ENCODE data around the gene UBE2H. TPM values are rescaled to one million over a fixed set of nuclear protein-coding genes. Genes with fewer than 3 reads are reported as not detected.
"Not testable (repeated sequence)": the region's sequence is repeated elsewhere in the genome, so short reads cannot be mapped to it uniquely, and the experiment has no call there.

The UBE2H gene
- polyA plus RNA-seq, 4 donors, result 112 to 140 (median 128) TPM

DNA sequence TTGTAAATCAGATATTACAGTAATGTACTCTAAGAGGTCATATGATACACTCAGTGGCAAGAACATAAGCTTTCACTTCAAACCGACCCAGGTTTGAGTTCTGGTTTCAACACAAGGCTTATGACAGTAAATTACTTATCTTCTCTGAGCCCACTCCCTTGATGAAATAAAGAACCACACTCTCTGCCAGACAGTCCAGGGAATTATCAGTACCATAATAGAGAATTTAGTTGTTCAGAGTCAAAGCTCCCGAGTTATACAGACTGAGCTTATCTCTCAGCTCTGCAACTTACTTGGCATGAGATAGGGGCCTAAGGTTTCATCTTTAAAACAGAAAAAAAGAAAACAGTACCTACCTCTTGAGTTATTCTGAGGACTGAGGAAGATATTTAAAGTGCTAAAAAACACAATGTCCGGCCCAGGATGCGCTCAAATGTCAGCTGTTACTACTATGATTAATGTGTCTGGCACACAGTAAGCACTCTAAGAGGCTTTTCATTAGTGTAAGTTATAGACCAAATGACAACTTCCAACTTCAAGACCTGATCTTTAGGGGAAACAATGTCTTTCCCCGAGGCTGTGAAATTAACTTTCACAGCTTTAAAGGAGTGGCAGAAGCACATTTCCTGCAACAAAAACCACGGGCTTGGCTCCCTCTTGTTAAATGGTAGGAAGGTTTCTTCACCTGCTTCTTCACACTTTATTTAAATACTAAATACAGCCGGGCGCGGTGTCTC, 38.1 kb downstream of the UBE2H start:
- DNase-seq (ENCODE audit: low read depth in 4 of 4, low spot score in 3 of 4), result no peak

GRCh38 chr7:129913428-129913827, 39.3 kb downstream of the UBE2H start:
- DNase-seq (ENCODE audit: low read depth in 4 of 4, low spot score in 3 of 4), result no peak

DNA sequence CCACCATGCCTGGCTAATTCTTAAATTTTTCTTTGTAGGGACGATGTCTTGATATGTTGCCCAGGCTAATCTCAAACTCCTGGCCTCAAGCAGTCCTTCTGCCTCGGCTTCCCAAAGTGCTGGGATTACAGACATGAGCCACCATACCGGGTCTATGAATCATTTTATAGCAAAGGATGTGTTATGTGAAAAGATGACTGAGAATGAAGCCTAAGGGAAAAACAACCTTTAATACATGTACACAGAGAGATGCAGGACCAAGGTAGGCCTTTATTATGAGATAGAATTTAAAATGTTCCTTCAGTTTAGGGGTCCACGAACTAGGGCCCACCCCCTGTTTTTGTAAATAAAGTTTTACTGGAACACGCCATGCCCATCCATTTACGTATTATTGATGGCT, 41.0 kb downstream of the UBE2H start:
- DNase-seq (ENCODE audit: low read depth in 4 of 4, low spot score in 3 of 4), result no peak

- DNase-seq (ENCODE audit: low read depth in 4 of 4, low spot score in 3 of 4), result no peak
Measured at GRCh38 chr7:129909669-129910068, 43.1 kb downstream of the UBE2H start.

DNA sequence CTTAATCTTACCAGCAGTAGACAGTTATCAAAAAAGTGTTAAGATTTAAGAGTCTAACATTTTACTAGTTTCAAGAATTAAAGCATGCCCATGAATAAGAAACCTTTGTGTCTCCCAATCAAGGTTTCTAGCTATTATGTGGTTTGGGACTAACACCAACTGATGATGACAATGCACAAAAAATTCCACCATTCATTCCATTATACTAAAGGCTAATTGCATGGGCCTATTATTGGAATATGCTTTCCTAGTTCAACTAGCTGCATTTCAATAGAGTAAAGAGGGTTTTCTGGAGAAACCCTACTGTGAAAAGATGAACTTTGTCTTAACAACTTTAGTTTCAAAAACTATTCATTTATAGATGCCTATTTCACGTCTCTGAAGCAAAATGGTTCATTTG, 44.6 kb downstream of the UBE2H start:
- no peak for DNase-seq (ENCODE audit: low read depth in 4 of 4, low spot score in 3 of 4)

- DNase-seq (ENCODE audit: low read depth in 4 of 4, low spot score in 3 of 4), result no peak
Measured at GRCh38 chr7:129907122-129907736, 45.5 kb downstream of the UBE2H start.

DNA sequence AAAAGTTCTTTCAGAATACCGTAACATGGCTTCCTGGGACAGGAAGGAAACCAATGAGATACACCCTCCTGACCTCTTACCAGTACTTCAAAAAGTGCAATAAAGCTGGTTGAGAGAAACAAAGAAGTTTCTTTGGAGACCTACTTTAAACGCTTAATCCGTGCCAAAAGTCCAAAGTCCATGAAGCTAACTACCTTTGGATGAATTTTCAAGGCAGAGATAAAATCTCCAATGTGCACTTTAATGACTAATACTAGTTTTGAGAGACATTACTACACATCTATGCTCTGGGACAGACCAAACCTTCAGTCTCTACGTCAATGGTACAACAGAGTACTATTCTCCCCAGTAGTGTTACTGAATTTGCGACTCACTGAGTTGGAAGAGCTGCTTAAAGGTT, 46.1 kb downstream of the UBE2H start:
- DNase-seq (ENCODE audit: low read depth in 4 of 4, low spot score in 3 of 4), result no peak

- DNase-seq (ENCODE audit: low read depth in 4 of 4, low spot score in 3 of 4), result no peak
Measured at GRCh38 chr7:129903935-129904334, 48.8 kb downstream of the UBE2H start.

- DNase-seq (ENCODE audit: low read depth in 4 of 4, low spot score in 3 of 4), result no peak
Measured at GRCh38 chr7:129902788-129903422, 49.9 kb downstream of the UBE2H start.

GRCh38 chr7:129898502-129899160, 54.1 kb downstream of the UBE2H start:
- DNase-seq (ENCODE audit: low read depth in 4 of 4, low spot score in 3 of 4), result no peak

- DNase-seq (ENCODE audit: low read depth in 4 of 4, low spot score in 3 of 4), result no peak
Measured at GRCh38 chr7:129898007-129898406, 54.8 kb downstream of the UBE2H start.

GRCh38 chr7:129896568-129897382, 56.0 kb downstream of the UBE2H start:
- no peak for DNase-seq (ENCODE audit: low read depth in 4 of 4, low spot score in 3 of 4)

DNA sequence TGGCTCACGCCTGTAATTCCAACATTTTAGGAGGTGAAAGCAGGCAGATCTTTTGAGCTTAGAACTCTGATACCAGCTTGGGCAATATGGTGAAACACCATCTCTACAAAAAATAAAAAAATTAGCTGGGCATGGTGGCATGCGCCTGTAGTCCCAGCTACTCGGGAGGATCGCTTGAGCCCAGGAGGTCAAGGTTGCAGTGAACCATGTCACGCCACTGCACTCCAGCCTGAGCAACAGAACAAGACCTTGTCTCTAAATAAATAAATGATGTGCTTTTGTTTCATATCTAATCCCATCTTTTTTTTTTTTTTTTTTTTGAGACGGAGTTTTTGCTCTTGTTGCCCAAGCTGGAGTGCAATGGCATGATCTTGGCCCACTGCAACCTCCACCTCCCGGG, 58.6 kb downstream of the UBE2H start:
- not testable (repeated sequence) for DNase-seq (ENCODE audit: low read depth in 4 of 4, low spot score in 3 of 4)

DNA sequence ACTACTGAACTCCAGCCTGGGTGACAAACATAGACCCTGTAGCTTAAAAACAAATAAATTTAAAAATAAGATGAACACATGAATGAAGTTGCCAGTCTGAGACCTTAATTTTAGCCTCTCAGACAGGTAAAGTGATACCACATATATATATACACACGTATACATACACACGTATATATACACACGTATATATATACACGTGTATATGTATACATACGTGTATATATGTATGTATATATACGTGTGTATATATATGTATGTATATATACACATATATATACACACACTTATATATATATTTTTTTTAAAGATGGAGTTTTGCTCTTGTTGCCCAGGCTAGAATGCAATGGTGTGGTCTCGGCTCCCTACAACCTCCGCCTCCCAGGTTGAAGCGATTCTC, 62.7 kb downstream of the UBE2H start:
- no peak for DNase-seq (ENCODE audit: low read depth in 4 of 4, low spot score in 3 of 4)

GRCh38 chr7:129889133-129889844, 63.5 kb downstream of the UBE2H start:
- no peak for DNase-seq (ENCODE audit: low read depth in 4 of 4, low spot score in 3 of 4)

- no peak for DNase-seq (ENCODE audit: low read depth in 4 of 4, low spot score in 3 of 4)
Measured at GRCh38 chr7:129887865-129888264, 64.9 kb downstream of the UBE2H start.

- no peak for DNase-seq (ENCODE audit: low read depth in 4 of 4, low spot score in 3 of 4)
Measured at GRCh38 chr7:129886818-129887186, 66.0 kb downstream of the UBE2H start.

DNA sequence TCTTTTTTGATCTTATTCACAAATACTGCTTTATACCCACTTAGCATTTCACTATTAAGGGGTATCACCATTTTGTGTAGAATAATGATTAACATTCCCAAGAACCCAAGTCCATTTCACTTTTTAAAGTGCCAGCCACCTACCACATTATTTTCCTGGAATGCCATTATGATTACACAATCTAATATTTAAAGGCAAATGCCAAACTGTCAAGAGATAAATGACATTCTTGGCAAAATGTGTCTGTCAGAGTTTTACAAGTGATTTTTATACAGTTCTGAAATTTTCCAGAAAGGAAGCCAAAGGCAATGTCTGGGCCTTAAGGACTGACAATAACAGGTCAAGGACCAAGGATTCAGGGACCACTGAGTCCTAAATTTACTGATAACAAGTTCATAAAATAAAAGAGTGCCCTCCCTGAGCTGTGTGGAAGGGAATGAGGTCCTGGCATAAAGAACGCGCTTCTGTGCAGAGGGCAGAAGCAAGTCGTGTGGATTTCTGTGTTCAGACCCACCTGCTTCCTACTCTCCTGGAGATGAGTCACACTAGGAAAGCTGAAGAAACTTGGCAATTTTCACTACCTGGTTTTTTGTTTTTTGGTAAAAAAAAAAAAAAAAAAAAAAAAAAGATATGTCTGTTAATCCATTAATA, 66.5 kb downstream of the UBE2H start:
- DNase-seq (ENCODE audit: low read depth in 4 of 4, low spot score in 3 of 4), result no peak

DNA sequence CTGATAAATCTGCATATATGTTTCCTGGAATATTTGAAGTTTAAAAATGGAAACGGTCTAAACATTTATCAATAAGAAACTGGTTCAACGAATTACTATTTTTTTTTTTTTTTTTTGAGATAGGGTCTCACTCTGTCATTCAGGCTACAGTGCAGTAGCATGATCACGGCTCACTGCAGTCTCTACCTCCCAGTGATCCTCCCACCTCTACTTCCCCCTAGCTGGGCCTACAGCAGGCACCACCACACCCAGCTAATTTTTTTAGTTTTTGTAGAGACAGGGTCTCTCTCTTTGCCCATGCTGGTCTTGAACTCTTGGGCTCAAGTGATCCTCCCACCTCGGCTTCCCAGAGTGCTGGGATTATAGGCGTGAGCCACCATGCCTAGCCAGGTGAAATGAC, 68.3 kb downstream of the UBE2H start:
- no peak for DNase-seq (ENCODE audit: low read depth in 4 of 4, low spot score in 3 of 4)

DNA sequence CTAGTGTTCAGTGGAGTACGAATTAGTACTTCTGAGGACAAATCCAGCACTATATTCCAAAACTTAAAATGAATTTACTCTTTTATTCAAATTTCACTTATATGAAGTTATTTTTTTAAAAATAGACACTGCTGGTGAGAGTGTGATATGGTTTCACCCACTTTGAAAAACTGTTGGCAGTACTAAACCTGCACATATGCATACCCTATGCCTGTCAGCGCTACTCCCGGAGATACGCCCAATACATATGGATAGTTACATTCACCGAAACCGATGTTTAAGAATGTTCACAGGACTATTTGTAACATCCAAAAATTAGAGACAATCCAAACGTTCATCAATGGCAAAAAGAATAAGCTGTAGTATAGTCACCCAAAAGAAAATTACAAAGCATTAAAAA, 69.6 kb downstream of the UBE2H start:
- no peak for DNase-seq (ENCODE audit: low read depth in 4 of 4, low spot score in 3 of 4)

Data from right renal pelvis (tissue), 4 donors.